Testis (tissue), 2 donors: ENCODE measurements around the gene PIGZ.

ENCODE experiments used
- CTCF ChIP-seq, 3 experiments: fragments of 450-650 bp in 2 of 3; fragments of 200-600 bp in 1 of 3; sonication (generic) in 1 of 3; IDR thresholded peaks; one replicate each; pipeline ENCODE4 v1.5.1; 2016 to 2019; ENCODE audit warnings: antibody characterized with exemption in 3 of 3, mild to moderate bottlenecking in 2 of 3, moderate library complexity in 1 of 3
- POLR2A ChIP-seq: fragments of 450-650 bp; IDR thresholded peaks from one replicate; pipeline ENCODE4 v1.6.1; 2017; ENCODE audit warnings: antibody characterized with exemption, mild to moderate bottlenecking, moderate library complexity

- TF ChIP-seq CTCF (IDR thresholded peaks at IDR 0.05) (no peak), POLR2A (no peak)
These were observed 23.2 kb upstream of the PIGZ start for GRCh38 chr3:196991581-196992460.
